ENCODE data around the gene TSPAN19. TPM values are rescaled to one million over a fixed set of nuclear protein-coding genes. Genes with fewer than 3 reads are reported as not detected.

The TSPAN19 gene
- total and polyA plus RNA-seq, 8 donors, result 0.43 to 5.4 (median 1.5) TPM; not detected in 1

GRCh38 chr12:84973026-84973425, 63.1 kb downstream of the TSPAN19 start:
- no peaks in the 10 kb centered on the region for H3K36me3 ChIP-seq
- no peak for DNase-seq
- no peak for ATAC-seq
- no peaks in the 10 kb centered on the region for H3K27me3 ChIP-seq
- intact Hi-C loops (cut with DNase I), result no loop called here
- no peak overlapping the region for H3K4me3 ChIP-seq
- no peak overlapping the region for H3K27ac ChIP-seq
- H3K4me1 ChIP-seq, result no peaks in the 10 kb centered on the region
- no peaks in the 10 kb centered on the region for H3K9me3 ChIP-seq
- TF ChIP-seq, protein P1, sequence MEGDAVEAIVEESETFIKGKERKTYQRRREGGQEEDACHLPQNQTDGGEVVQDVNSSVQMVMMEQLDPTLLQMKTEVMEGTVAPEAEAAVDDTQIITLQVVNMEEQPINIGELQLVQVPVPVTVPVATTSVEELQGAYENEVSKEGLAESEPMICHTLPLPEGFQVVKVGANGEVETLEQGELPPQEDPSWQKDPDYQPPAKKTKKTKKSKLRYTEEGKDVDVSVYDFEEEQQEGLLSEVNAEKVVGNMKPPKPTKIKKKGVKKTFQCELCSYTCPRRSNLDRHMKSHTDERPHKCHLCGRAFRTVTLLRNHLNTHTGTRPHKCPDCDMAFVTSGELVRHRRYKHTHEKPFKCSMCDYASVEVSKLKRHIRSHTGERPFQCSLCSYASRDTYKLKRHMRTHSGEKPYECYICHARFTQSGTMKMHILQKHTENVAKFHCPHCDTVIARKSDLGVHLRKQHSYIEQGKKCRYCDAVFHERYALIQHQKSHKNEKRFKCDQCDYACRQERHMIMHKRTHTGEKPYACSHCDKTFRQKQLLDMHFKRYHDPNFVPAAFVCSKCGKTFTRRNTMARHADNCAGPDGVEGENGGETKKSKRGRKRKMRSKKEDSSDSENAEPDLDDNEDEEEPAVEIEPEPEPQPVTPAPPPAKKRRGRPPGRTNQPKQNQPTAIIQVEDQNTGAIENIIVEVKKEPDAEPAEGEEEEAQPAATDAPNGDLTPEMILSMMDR (IDR thresholded peaks at IDR 0.05), result no peak

DNA sequence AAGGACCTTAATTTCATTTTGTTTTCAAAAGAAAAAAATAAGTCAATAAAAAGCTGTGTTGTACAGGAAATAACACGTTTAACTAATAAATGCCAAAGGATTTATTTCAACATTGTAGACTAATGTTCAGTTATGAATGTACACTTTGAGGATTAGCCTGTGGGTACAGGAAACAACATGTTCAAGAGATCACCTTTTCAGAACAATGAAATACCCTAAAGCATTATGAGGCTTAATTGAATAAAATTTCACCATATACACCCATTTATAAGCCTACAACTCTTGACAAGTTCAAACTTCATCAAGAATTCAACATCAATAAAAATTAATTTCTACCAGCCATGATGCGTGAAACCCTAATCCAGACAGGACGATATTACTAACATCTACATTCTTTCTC, 66.9 kb downstream of the TSPAN19 start:
- ATAC-seq, result no peak
- DNase-seq, result no peak
- no peak overlapping the region for H3K4me3 ChIP-seq
- H3K4me1 ChIP-seq, result no peaks in the 10 kb centered on the region
- no peaks in the 10 kb centered on the region for H3K36me3 ChIP-seq
- no peaks in the 10 kb centered on the region for H3K27me3 ChIP-seq
- TF ChIP-seq, protein P1 (IDR thresholded peaks at IDR 0.05), result no peak
- no peak overlapping the region for H3K27ac ChIP-seq
- intact Hi-C loops (cut with DNase I), result no loop called here
- no peaks in the 10 kb centered on the region for H3K9me3 ChIP-seq

Other genes with a start within 250 kb of the TSPAN19 start
- gene SLC6A15, start 123.5 kb downstream of the TSPAN19 start, total RNA-seq, result under 1 TPM in 1 of 2 donors, not detected in 1; 0.21 TPM
- under 1 TPM; 0.32 to 0.70 (median 0.42) TPM for gene SLC6A15, start 123.5 kb downstream of the TSPAN19 start, polyA plus RNA-seq (ENCODE audit: insufficient read length in 6 of 6)
- gene LRRIQ1, start 74 bp upstream of the TSPAN19 start, total RNA-seq, result 1 to 10 TPM; 1.6 to 4.6 TPM
- gene LRRIQ1, start 74 bp upstream of the TSPAN19 start, polyA plus RNA-seq (ENCODE audit: insufficient read length in 6 of 6), result 10 to 100 TPM in 3 of 6 donors, 1 to 10 TPM in 3; 5.5 to 12.1 (median 10.2) TPM
- gene ALX1, start 243.9 kb upstream of the TSPAN19 start, total RNA-seq, result not detected
- gene ALX1, start 243.9 kb upstream of the TSPAN19 start, polyA plus RNA-seq (ENCODE audit: insufficient read length in 6 of 6), result under 1 TPM in 2 of 6 donors, not detected in 4; 0.08 to 0.23 TPM

Data from left lung (tissue), 10 donors.